ENCODE measurements around the gene MCM8.
"Not testable (repeated sequence)": the region's sequence is repeated elsewhere in the genome, so short reads cannot be mapped to it uniquely, and the experiment has no call there.

Gene MCM8

GRCh38 chr20:6006603-6006949 is 56.1 kb downstream of the MCM8 start:
- no peak for DNase-seq (ENCODE audit: low read depth)

DNA sequence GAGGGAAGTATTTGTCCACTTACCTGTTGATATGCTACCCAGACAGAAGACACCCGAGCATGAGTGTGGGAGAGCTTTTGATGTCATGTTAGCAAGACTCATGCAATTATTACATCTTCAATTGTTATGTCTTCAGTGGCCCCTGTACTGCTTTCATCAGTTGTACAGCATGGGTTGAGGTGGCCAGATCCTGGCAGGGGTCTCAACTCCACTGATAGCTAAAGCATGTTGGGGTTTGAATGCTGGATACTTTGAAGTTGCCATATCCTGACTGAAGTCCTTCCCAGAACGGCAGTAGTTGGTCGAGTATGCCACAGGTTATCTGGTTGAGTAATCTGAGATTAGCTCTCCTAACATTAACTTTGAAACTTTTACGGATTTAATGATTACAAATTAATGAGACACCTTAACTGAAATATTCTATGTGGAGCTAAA is 56.7 kb downstream of the MCM8 start:
- DNase-seq (ENCODE audit: low read depth), result no peak

- DNase-seq (ENCODE audit: low read depth), result no peak
These were observed 57.2 kb downstream of the MCM8 start for GRCh38 chr20:6007529-6008103.

DNA sequence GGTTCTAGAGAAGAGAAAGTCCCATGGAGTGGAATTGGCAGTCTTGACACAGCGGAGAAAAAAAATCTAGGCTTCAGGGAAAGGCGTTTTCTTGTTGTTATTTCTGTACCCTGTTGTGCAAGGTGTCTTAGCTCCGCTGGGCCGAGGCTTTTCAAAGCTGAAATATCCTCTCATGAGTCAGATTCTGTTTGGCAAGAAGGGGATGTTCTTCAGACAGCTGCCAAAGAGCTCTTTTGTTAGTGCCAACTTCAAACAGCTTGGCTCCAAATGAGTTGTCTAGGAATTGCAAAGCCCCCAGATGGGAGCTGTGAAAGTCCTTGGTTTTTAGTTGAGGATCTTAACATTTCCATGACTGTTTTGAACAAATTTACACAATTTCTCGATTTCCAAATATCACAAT is 57.8 kb downstream of the MCM8 start:
- peak; percentile 90 for DNase-seq (ENCODE audit: low read depth)

DNA sequence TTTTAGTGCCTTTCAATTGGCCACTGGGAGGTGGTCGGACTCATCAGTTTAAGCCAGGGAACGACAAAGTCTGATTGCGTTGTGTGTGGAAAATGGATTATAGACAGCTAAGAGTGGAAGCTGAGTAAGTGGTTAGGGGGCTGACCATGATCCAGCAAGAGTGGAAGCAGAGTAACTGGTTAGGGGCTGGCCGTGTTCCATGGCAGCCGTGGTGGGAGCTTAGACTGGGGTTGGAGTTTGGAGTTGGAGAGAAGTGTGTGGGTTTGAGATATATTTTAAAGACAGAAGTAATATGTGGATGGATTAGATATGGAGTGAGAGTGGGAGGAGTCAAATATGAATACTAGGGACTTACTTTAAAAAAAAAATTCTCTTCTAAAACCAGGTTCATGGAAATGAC is 61.7 kb downstream of the MCM8 start:
- no peak for DNase-seq (ENCODE audit: low read depth)

- DNase-seq (ENCODE audit: low read depth), result no peak
These were observed 63.6 kb downstream of the MCM8 start for GRCh38 chr20:6014017-6014416.

DNA sequence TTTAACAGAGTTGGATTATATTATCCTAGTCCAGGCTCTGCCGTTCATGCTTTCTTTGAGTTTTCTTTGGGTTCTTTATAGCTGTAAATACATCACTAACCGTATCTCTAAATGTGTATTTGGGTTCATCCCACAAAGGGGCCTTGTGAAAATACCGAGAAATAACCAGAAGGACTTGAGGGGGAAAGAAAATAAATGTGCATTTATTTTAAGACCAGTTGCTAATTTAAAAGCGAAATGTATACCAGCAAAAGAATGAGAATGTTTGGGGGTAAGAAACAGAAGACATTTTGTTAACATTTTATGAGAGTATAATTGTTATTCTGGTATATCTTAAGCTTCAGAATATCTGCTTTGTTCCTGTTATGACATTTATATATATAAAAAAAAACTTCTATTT is 64.5 kb downstream of the MCM8 start:
- DNase-seq (ENCODE audit: low read depth), result no peak

- DNase-seq (ENCODE audit: low read depth), result no peak
These were observed 67.0 kb downstream of the MCM8 start for GRCh38 chr20:6017467-6017866.

GRCh38 chr20:6017880-6018279 is 67.4 kb downstream of the MCM8 start:
- DNase-seq (ENCODE audit: low read depth), result no peak

GRCh38 chr20:6024768-6025167 is 74.3 kb downstream of the MCM8 start:
- DNase-seq (ENCODE audit: low read depth), result no peak

GRCh38 chr20:6026051-6026450 is 75.6 kb downstream of the MCM8 start:
- DNase-seq (ENCODE audit: low read depth), result no peak

DNA sequence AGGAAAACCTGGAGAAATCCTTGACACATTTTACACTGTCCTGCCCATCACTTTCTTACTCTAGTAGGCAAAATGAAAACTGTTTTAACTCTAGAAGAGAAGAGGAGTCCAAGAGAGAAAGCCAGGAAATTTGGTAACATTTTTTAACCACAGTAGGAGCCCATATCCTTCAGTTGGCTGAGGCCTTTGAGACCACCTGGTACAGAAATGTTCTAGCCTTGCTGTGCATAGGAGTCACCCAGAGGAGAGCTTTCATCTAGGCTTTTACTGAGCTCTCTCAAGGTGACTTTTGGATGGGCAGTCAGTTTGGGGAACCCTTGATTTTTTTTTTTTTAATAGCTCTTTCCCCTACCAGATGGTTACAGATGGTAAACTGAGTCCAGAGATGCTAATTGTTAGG is 78.4 kb downstream of the MCM8 start:
- no peak for DNase-seq (ENCODE audit: low read depth)

DNA sequence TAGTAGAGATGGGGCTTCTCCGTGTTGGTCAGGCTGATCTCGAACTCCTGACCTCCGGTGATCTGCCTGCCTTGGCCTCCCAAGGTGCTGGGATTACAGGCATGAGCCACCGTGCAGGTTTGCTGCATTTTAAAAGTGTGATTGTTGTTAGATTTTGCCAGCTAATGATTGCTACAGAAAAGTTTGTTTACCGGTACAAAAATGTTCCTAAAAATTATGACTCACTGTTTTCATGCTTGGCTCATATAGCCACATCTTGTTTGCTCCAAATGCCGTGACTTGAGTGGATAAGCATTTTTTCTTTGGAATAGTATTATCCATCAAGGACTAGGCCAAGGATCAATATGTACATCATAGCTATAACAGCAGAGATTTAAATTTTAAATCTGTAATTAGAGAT is 79.1 kb downstream of the MCM8 start:
- DNase-seq (ENCODE audit: low read depth), result no peak

GRCh38 chr20:6030453-6031080 is 80.1 kb downstream of the MCM8 start:
- no peak for DNase-seq (ENCODE audit: low read depth)

DNA sequence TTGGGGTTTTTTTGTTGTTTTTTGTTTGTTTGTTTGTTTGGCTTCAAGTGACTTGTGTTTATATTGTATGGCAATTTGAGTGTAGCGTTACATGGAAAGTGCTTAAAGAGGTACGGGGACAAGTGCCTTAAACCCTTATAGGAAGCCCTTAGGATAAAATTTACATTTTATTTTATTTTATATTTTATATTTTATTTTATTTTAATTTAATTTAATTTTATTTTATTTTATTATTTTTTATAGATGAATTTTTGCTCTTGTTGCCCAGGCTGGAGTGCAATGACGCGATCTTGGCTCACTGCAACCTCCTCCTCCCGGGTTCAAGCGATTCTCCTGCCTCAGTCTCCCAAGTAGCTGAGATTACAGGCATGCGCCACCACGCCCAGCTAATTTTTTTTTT is 82.5 kb downstream of the MCM8 start:
- DNase-seq (ENCODE audit: low read depth), result not testable (repeated sequence)

- DNase-seq (ENCODE audit: low read depth), result no peak
These were observed 83.9 kb downstream of the MCM8 start for GRCh38 chr20:6034134-6034969.

GRCh38 chr20:6036213-6036612 is 85.8 kb downstream of the MCM8 start:
- DNase-seq (ENCODE audit: low read depth), result no peak

DNA sequence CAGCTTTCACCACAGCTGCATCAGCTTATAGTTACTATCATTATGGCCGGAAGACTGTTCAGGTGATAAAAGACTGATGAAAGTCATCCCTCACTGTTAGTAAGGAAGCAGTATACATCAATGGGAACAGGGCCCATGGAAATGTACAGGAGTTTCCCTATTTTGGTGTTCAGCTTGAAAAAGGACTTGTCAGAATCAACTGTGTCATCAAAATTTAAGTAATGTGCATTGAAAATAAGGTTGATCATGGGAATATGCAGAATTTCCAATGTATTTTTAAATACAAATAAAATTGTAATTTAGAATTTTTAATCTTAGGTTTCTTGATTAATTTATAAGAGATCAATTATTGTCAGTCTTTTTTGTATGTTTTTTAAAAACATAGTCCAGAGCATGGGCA is 86.6 kb downstream of the MCM8 start:
- no peak for DNase-seq (ENCODE audit: low read depth)

DNA sequence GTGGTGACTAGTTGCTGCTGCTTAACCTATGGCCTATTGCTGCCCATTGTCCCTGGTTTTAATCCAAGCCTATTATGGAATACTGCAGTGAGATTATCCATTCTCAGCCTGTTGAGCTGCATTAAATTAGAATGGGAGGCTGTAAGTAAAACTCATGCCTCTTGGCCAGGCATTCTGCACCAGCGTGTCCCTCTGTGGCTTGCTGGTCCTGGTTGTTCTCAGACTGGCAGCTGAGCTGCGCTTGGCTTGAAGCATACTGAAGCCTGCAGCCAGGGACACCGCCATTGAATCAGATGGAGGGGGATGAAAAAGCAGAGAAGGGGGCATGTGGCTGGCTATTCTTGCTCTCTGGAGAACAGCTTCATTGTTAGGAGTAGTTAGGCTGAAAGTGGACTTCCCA is 87.8 kb downstream of the MCM8 start:
- no peak for DNase-seq (ENCODE audit: low read depth)

GRCh38 chr20:6039766-6040165 is 89.3 kb downstream of the MCM8 start:
- no peak for DNase-seq (ENCODE audit: low read depth)

DNA sequence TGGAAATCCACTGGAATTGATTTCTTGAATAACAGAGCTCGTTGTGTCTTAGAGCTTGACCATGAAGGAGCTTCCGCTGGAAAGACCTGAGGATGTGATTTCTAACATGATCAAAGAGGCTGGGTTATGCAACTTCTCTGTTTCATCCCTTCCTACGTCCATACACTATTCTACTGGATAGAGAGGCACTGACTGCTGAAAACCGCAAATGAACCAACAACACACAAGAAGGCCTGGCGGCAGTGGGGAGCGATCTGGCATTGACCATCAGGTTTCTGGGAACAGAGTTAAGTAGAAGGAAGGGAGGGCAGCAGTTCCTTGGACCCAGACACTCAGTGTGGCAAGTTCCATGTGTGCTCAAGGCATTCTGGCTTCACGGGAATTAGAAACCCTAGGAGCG is 90.1 kb downstream of the MCM8 start:
- no peak for DNase-seq (ENCODE audit: low read depth)

DNA sequence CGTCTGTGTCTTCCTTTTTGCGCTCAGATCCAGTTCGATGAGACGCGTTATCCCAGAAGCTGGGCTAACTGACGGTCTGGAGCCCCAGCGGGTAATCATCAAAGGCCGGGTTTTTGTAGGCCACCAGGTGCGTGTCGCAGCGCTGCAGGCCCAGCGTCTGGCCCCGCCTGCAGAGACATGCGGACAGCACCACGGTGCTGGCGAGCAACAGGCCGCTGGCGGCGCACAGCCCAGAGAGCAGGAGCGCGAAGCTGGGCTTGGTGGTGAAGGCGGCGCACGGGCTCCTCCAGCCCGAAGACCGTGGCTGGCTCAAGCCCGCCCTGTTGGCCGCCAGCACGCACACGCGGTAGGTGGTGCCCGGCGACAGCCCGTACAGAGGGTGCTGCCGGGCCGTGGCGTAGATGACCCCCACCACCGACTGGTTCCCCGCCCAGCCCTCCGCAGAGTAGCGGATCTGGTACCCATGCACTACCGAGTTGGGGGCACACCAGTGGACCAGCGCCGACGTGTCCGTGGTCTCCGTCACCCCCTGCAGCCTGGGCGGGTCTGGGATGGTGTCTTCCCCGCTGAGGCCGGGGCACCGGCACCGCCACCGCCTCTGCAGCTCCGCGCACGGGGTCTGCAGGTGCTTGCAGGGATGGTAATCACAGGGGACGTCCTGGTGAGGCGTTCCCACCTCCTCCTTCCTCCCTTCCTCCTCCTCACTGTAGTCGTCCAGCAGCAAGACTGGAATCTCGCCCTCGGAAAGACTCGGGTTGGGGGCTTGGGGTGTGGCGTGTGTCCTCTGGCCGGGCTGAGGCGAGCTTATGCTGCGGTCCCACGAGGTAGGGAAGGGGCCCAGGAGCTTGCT is 90.7 kb downstream of the MCM8 start:
- no peak for DNase-seq (ENCODE audit: low read depth)

All from HS-5 (cell line).